Measurements from ENCODE around the gene PKIB. TPM values are rescaled to one million over a fixed set of nuclear protein-coding genes. Genes with fewer than 3 reads are reported as not detected.
"Not testable (repeated sequence)": the region's sequence is repeated elsewhere in the genome, so short reads cannot be mapped to it uniquely, and the experiment has no call there.

PKIB gene
- total RNA-seq, 2 donors from 2014 or later, result 63.4 to 113 TPM

DNA sequence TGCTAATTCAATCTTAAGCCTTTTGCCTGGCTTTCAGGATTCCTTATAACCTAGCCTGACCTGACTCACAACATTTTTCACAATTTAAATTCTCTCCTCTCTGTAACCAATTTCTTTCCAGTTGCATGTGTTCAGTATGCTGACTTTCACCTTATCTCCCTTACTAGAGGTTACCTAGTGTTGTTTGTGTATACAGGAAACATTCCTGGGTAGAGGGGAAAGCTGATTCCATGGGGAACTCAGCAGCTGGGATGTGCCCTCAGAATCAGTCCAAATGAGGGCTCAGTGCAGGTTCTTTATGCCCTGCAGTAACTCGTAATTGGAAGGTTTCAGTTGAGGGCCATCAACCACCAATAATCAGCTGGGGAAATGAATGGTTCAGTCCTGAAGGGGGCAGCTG is 18.5 kb downstream of the PKIB start:
- Histone ChIP-seq H3K9me3 (no peaks in the 10 kb centered on the region), H3K27ac (no peak overlapping the region), H3K27me3 (no peaks in the 10 kb centered on the region), H3K4me1 (no peaks in the 10 kb centered on the region), H3K36me3 (no peaks in the 10 kb centered on the region), H3K9ac (ENCODE audit: low read depth in 2 of 2, low read length in 2 of 2) (no peak overlapping the region), H3K4me3 (no peak overlapping the region)
- intact Hi-C loops (cut with DNase I), result no loop called here
- DNase-seq, result no peak
- TF ChIP-seq, protein P1, sequence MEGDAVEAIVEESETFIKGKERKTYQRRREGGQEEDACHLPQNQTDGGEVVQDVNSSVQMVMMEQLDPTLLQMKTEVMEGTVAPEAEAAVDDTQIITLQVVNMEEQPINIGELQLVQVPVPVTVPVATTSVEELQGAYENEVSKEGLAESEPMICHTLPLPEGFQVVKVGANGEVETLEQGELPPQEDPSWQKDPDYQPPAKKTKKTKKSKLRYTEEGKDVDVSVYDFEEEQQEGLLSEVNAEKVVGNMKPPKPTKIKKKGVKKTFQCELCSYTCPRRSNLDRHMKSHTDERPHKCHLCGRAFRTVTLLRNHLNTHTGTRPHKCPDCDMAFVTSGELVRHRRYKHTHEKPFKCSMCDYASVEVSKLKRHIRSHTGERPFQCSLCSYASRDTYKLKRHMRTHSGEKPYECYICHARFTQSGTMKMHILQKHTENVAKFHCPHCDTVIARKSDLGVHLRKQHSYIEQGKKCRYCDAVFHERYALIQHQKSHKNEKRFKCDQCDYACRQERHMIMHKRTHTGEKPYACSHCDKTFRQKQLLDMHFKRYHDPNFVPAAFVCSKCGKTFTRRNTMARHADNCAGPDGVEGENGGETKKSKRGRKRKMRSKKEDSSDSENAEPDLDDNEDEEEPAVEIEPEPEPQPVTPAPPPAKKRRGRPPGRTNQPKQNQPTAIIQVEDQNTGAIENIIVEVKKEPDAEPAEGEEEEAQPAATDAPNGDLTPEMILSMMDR (IDR thresholded peaks at IDR 0.05), result no peak

DNA sequence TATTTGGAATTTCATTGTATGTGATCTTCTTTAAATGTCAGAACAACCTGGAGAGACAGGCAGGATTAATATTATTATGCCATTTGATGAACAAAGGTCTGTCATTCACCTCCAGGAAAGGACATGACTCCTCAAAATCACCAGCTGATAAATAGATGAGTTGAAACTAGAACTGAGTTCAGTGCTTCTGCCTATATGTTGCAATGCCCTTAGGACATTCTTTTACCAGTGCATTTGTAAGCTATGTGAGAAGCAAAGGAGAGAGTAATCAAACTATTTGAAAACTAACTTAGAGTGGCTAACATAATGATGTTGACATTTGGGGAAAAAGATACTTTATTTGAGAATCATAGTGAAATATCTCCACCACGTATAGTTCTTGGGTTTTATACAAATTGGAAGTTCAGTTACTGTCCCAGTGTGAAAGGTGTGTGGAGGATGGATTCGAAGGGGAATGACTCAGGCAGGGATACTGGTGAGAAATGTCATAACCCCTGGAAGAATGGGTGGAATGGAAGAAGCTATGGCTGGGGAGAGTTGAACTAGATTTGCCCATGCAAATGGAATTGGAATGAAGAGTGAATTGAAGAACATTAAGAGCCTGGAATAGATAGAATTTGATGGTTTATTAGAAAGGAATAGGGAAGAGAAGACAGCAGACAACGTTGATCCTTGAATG is 21.5 kb downstream of the PKIB start:
- Histone ChIP-seq H3K9me3 (no peaks in the 10 kb centered on the region), H3K27ac (no peak overlapping the region), H3K4me1 (no peaks in the 10 kb centered on the region), H3K36me3 (no peaks in the 10 kb centered on the region), H3K27me3 (no peaks in the 10 kb centered on the region), H3K4me3 (no peak overlapping the region), H3K9ac (ENCODE audit: low read depth in 2 of 2, low read length in 2 of 2) (no peak overlapping the region)
- intact Hi-C loops (cut with DNase I), result no loop called here
- TF ChIP-seq, protein P1 (IDR thresholded peaks at IDR 0.05), result no peak
- no peak for DNase-seq

DNA sequence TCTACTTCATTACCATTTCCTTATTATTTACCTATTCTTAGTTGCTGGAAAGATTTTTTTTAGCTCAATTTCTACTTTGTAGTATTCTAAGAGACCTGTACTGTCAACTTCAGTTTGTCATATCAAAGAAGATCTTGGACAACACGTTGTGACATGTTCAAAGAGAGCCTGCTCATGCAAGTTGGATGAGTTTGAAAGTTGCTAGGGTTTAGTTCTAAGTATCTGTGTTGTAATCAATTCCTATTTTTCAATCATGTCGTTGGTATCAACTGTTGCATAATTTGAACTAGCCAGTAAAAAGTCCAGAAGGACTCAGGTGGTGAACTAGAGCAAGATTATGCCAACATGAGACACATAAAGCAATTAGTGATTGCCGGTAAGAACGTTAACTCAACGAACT is 30.2 kb downstream of the PKIB start:
- H3K9ac ChIP-seq (ENCODE audit: low read depth in 2 of 2, low read length in 2 of 2), result no peak overlapping the region
- H3K4me1 ChIP-seq, result no peaks in the 10 kb centered on the region
- H3K4me3 ChIP-seq, result no peak overlapping the region
- H3K27me3 ChIP-seq, result no peaks in the 10 kb centered on the region
- H3K36me3 ChIP-seq, result no peaks in the 10 kb centered on the region
- H3K9me3 ChIP-seq, result no peaks in the 10 kb centered on the region
- DNase-seq, result no peak
- TF ChIP-seq, protein P1 (IDR thresholded peaks at IDR 0.05), result no peak
- H3K27ac ChIP-seq, result no peak overlapping the region
- intact Hi-C loops (cut with DNase I), result no loop called here

DNA sequence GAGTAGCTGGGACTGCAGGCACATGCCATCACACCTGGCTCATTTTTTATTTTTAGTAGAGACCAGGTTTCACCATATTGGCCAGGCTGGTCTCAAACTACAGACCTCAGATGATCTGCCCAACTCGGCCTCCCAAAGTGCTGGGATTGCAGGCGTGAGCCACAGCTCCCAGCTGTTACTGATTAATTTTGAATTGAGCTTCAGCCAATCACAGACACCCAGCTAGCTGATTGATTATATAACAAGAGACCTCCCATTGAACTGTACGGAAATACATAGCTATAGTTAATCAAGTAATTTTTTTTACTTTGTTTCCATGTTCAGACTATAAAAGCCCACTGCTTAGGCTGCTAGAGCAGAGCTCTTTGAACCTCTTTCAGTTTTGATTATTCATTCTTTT is 31.6 kb downstream of the PKIB start:
- no peaks in the 10 kb centered on the region for H3K9me3 ChIP-seq

DNA sequence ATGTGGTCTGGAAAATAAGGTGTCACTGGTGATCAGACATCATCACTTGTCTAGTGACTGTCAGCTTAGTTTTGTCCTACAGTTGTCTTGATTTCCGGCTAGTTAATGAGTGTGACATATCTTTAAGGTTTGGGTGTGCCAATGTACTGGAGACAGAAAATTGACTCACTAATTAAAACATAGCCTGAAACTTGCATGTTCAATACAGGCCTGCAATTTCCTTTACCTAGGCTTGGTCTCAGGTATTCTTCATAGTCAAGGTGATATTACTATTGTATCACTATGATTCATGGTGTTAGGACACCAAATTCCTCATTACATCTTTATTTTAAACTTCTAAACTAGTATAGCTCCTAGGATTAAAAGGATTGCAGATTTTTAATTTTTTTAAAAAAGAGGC is 32.4 kb downstream of the PKIB start:
- H3K4me1 ChIP-seq; H3K27me3 ChIP-seq; H3K4me3 ChIP-seq; DNase-seq; intact Hi-C loops (cut with DNase I); H3K9ac ChIP-seq (ENCODE audit: low read depth in 2 of 2, low read length in 2 of 2); H3K27ac ChIP-seq; H3K9me3 ChIP-seq; H3K36me3 ChIP-seq: not testable (repeated sequence)

More for the DNA sequence above, 31.6 kb downstream of the PKIB start:
- H3K4me1 ChIP-seq, result no peaks in the 10 kb centered on the region
- DNase-seq, result no peak
- H3K9ac ChIP-seq (ENCODE audit: low read depth in 2 of 2, low read length in 2 of 2), result no peak overlapping the region
- no peak overlapping the region for H3K27ac ChIP-seq
- no peaks in the 10 kb centered on the region for H3K27me3 ChIP-seq
- H3K4me3 ChIP-seq, result no peak overlapping the region
- TF ChIP-seq, protein P1 (IDR thresholded peaks at IDR 0.05), result no peak
- H3K36me3 ChIP-seq, result no peaks in the 10 kb centered on the region
- intact Hi-C loops (cut with DNase I), result no loop called here

DNA sequence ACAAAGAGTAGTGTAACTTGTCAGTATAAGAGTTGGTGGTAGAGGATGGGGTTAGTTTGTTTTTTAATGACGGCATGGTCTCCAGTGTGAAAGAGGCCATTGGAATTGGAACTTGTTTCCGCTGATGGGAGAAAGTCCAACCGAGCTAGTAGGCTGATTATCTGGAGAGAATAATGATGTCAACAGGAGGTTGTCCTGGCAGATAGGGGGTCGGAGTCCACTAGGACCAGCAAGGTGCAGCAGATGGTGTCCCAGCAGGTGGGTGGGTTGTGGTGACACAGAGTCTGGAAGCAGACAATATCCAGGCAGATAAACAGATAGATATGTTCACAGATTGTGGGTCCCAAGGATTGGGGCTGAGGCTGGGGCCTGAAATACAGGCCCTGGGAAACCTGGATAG is 35.1 kb downstream of the PKIB start:
- Histone ChIP-seq H3K9ac (ENCODE audit: low read depth in 2 of 2, low read length in 2 of 2) (no peak overlapping the region), H3K9me3 (no peaks in the 10 kb centered on the region), H3K27me3 (no peaks in the 10 kb centered on the region), H3K4me3 (no peak overlapping the region), H3K27ac (no peak overlapping the region), H3K36me3 (no peaks in the 10 kb centered on the region), H3K4me1 (no peaks in the 10 kb centered on the region)
- no peak for DNase-seq
- TF ChIP-seq, protein P1 (IDR thresholded peaks at IDR 0.05), result no peak
- intact Hi-C loops (cut with DNase I), result no loop called here
